ENCODE results near the gene TSEN54.
A peak's percentile ranks its signal among the peaks of the same experiment; 100 is the strongest.

Gene TSEN54

DNA sequence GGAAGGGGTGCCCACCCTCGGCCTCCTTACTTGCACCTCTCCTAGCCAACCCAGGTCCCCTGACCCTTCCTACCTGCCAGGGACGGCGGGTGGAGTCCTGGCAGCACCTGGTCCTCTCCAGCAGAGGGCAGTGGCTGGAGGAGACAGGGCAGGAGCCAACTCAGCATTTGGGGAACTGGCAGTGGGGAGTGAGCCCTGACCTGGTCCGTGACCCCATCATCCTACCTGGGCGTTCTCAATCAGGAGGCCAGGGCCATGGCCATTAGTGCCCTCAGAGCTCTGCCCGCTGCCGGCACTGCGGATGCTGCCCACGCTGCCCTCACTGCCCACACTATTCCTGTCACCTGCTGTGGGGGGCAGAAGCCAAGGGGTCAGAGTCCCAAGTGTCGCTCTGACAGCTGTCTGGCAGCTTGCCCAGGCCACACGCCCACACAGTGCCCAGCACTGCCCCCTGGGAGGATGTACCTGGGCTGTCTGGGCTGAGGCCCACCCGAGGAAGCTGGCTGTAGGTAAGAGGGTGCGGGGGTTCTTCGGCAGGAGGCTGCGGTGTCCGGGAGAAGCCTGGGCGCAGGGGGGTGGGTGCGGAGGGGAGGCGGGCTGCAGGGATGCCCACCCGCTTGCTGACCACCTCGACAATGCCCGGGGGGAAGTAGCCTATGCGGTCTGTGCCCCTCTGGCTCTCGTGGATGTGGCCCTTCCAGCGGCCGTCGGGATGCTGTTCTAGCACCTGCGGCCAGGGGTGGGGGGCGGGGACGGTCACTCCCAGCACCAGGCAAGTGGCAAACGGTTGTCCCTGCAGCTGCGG lies 11.8 kb upstream of the TSEN54 start:
- no peak for DNase-seq

GRCh38 chr17:75505152-75505409 lies 11.2 kb upstream of the TSEN54 start:
- no peak for DNase-seq

GRCh38 chr17:75505640-75506039 lies 10.7 kb upstream of the TSEN54 start:
- DNase-seq = no peak

- no peak for DNase-seq
These were observed 10.2 kb upstream of the TSEN54 start for GRCh38 chr17:75506134-75506533.

DNA sequence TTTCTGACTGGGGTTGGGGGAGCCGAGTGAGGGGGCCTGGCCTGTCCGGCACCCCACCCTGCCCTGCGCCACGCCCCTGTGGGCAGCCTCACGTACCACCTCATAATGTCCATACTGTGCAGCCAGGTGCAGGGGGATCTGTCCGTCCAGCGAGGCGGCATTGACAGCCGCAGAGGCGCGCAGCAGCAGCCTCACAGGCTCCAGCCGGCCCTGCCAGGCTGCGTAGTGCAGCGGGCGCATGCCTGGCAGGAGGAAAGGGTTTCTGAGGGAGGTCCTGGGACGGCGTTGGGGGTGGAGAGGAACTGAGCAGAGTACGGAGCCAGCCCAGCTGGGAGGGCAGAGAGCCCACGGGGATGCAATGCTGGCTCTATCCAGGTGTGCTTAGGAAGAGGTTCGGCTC lies 9.4 kb upstream of the TSEN54 start:
- DNase-seq = no peak

DNA sequence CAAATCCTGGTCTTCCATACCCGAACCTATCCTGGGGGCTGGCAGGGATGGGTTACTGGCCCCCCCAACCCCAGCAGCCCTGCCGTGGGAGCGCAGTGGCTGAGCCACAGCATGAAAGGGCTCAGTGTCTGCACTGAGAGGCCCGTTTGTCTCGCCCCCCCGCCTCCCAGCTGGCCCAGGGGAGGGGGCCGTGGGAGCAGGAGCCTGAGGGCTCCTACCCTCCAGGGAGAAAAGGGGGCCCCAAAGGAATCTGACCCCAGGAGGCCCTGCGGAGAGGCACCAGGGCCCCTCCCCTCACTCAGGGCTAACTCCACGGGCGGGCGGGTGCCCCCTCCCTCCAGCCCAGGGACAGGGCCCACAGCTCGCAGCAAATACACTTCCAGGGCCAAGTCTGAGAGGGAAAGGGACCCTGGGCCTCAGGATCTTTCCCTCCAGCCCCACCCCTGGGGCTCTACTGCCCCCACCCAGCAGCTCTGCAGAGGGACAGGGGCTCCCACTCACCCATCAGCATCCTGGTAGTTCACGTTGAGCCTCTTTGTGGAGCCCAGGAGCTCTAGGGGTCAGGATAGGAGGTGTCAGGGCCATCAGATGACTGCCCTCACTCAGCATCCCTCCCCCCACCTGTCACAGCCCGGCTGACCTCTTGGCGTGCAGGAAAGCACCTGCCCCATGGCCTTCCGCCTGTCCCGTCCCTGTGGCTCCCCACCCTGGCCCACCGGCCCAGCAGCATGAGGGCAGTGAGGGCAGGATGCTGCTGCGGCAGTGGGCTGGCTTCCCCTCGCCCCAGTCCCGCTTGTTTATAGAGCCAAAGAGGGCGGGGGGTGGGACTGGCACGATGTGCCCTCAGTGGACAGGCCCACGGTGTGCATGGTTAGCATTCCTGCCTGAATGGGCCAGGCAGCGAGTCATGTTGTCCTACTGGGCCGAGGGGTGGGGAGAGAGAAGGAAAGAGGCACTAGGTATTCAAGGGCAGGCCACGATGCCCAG lies 8.3 kb upstream of the TSEN54 start:
- DNase-seq = no peak

DNA sequence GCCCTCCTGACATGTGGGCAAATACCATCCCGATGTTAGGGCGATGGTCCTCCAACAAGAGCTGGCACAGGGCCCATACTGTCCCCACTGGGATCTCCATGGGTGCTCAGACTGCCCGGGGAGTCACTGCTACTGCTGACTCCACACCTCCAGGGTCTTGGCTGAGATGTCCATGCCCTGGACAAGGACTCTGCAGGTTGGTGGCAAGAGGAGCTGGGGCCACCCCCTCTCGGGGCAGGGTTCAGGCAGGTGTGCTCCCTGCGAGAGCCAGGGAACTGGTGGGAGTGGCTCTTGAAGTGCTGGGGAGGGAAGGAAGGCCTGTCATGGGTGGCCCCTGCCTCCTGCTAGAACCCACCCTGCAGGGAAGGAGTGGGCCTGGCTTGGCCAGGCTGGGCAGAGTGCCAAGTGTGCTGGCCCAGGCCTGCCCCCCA lies 7.4 kb upstream of the TSEN54 start:
- DNase-seq = no peak

DNA sequence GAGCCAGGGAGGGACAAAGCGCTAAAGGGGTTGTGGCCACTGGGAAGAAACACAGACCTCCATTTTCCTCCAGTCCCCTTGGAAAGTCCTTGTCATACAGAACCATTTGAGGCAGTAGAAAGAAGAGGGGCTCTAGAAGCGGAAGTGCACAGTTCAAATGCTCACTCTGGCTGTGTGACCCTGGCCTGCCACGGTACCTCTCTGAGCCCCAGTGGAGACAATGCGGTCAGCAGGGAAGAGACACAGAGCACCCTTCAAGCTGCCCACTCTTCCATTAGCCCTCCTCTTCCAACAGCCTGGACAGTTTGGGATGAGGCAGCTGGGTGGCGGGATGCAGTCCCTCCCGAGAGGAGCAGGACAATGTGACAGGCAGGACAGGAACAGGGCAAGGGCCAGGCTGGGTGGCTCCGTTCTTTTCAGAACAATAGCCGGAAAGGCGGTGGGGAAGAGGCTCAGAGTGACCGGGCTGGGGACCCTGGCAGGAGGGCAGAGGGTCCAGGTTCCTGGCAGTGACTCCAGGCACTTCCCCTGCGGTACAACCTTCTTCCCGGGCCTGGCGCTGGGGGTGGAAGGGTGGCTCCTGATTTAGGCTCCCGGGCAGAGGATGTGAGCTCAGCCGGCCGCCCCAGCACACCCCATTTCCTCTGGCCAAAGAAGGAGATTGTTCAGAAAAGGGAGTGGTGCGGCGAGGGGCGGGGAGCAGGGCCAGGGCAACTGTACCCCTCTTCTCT lies 6.6 kb upstream of the TSEN54 start:
- no peak for DNase-seq

- no peak for DNase-seq
These were observed 5.1 kb upstream of the TSEN54 start for GRCh38 chr17:75511270-75511609.

DNA sequence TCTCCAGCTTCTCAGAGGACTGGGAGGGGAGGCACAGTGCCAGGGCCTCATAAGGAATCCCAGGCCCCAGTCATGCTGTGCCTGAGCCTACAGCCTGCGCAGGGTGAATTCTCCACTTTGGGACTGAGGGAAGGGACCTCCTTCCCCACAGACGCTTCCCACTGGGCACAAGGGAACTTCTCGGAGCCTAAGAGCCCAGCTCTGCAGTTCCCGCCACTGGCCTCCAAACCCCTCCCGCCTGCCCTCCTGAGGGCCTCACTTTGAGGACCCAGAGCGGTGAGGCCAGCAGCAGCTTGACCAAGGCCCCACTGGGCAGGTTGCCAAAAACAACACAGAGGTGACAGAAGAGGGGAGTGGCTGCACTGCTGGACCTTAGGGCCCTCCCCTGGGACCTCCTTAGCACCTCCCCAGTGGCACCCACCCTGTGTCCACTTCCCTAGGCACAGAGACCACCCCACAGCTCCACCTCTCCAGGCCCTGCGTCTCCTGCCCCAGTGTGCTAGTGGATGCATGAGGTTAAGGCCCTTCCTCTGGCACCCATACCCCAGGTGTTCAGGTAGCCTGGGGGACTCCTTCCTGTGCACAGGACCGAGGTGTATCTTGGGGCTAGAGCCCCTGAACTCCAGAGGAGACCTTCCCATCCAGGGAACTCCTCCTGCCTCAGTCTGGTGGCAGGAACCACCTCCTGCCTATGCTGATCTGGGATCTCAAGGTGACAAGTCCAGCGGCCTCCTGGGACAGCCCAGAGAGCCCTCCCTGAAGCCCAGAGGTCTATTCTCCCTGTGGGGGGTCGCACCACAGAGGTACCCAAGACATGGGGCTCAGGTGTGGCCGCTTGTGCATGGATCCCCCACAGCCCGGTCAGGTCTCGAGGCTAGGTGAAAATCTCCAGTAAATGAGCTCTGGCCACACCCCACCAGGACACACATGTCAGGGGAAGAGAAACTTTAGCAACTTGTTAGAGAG lies 4.4 kb upstream of the TSEN54 start:
- DNase-seq = no peak

- DNase-seq = no peak
These were observed 3.2 kb upstream of the TSEN54 start for GRCh38 chr17:75512926-75513640.

- no peak for DNase-seq
These were observed 2.7 kb upstream of the TSEN54 start for GRCh38 chr17:75513641-75514000.

- no peak for DNase-seq
These were observed 1.9 kb upstream of the TSEN54 start for GRCh38 chr17:75514299-75514918.

DNA sequence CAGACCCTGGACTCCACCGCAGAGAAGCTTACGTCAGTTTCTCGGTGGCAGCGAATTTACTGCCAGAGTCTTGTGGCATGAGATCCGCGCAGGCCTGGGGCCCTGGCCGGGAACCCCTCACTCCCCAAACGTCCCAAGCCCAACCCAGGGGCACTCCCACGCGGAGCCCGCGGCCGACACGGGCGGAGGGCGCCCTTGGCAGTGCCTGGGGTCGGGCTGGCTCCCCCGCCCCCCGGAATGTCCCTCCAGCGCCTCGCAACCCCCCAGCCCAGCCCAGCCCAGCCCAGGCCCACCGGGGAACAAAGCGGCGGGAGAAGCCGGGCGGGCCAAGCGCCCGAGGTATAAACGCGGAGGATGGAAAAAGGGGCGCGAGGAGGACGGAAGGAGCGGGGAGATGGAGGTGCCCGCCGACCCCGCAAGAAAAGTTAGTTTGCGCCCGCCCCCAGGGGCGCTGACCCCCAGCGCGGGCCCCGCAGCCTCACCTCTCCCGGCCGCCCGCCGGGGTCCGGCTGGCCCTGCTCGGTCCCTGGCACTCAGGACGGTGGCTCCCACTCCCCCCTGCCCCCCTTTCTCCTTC lies 1.3 kb upstream of the TSEN54 start:
- no peak for DNase-seq

DNA sequence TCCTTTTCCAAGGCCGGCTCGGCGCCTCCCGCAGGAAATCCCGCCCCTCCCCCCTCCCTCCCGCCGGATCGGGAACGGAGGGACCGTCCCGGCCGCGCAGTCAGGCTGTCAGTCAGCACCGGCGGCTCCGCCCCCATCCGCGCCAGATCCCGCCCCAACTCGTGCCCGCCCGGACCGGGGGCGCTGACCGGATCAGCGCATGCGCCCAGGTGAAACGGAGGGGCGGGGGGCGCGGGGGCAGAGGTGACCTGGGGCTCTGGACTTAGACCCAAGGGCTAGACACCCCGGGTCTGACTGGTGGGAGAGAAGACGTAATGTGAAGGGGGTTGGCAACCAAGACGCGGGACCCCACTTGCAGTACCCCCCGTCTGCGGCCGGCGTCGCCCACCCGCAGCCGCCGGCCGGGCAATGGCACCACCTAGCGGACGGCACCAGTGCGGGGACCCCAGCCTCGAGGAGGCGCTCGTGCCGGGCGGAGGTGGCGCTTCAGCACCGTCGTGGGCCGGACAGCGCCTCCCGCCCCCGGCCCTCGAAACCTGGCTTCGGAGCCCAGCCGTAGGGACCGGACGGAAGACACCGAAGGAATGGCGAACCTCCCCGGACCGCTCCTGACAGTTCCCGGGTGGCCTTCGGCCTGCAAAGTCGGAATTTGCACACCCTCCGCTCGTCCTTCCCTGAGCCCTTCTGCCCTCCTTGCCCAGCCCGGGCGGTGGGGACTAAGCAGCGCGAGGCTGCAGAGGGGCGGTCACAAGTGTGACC lies 653 bp upstream of the TSEN54 start, which contains the start of gene CASKIN2:
CASKIN2 (minus strand) TSS at position 42 of the 759 bp plus-strand sequence. CDS start 1,733 bp downstream, outside the sequence.
- DNase-seq = peak; percentile 94

DNA sequence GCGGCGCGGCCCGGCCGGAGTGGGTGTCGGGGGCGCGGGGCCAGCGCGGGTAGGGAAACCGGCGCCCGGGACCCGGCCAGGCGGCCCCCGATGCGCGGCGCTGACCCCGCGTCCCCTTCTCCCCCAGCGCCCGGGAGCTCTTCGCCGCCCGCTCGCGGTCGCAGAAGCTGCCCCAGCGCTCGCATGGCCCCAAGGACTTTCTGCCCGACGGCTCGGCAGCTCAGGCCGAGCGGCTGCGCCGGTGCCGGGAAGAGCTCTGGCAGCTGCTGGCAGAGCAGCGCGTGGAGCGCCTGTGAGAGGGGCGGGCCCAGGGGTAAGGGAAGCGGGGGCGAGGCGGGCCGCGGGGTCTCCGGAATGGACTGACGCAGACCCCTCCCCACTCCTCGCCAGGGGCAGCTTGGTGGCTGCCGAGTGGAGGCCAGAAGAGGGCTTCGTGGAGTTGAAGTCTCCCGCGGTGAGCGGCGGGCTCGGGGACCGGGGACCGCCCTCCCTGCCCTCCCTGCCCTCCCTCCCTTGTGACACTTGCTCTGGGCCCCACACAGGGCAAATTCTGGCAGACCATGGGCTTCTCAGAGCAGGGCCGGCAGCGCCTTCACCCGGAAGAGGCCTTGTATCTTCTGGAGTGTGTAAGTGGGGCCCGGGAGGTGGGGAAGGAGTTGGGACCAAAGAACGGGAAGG lies 430 bp downstream of the TSEN54 start:
- DNase-seq = no peak

GRCh38 chr17:75517297-75517865 lies 1.1 kb downstream of the TSEN54 start:
- DNase-seq = no peak

DNA sequence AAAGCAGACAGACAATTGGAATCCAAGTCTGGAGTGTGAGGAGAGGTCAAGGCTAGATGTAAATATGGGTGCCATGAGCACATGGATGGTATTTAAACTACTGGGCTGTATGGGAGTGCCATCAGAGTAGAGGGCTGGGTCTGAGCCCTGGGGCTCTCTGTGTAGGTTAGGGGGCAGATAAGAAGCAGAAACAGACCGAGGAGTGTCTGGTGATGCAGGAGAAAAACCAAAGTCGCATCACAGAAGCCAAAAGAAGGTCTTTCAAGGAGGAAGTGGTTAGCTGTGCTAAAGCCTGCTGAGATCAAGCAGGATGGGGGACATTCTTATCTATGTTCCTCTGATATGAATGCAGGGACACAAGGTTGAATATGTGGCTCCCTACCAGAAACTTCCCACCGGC lies 1.9 kb downstream of the TSEN54 start:
- DNase-seq = no peak

DNA sequence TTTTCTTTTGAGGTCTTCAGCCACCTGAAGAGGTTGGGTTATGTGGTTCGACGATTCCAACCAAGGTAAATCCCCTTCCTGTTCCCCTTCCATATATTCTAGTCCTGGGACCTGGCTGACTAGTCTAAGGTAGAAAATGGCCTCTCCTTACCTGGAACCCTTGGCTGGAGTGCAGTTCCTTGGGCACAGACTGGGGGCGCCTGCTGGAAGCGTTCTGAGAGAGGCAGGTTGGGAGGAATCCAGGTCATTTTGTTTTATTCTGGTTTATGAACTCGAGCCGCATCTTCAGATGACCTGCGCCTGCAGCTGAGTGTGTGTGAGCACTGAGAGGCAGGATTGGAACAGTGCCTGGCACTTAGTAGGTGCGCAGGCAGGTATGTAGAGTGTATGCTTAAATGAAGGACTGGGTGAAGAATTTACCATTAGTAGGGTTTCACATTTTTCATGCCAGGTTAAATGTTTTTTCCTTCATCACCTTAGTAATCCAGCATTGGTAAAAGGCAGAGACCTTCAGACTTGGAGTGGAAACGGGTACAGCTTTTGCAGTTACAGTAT lies 2.7 kb downstream of the TSEN54 start:
- DNase-seq = no peak

All from NCI-H1436 (cell line).